AG09319 (cell line): ENCODE data around the gene TRAF4.

Experiments
- DNase-seq: peaks from one replicate; pipeline ENCODE4 v3.0.0-alpha.2; 2010; ENCODE audit warnings: low read depth; ENCODE audit errors: extremely low read depth
- CTCF ChIP-seq: IDR thresholded peaks from 2 replicates; pipeline ENCODE4 v1.5.1; 2011; ENCODE audit warnings: low read depth, mild to moderate bottlenecking, inconsistent platforms, low read length, moderate library complexity

TRAF4 gene

DNA sequence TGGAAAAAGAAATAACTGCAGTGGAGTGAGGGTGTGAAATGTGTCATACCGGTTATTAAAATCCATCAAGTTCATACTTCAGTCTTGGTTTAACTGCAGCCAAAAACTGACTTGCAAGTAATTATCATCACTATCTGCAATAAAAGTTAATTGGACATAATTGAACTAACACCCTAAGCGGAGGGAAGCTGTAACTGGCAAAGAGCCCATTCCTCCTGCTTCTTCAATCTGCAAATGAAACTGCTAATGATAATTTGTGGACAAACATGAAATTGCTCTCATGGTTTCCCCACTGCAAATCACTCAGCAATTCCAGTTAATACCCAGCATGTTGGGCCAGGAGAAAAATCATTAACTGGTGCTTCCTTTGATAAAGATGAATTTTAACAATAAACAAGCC lies 52.3 kb downstream of the TRAF4 start:
- DNase-seq = no peak
- TF ChIP-seq CTCF = no peak
